ENCODE results near the gene ARMC8.

Gene ARMC8

GRCh38 chr3:138196023-138196422, 8.9 kb downstream of the ARMC8 start:
- TF ChIP-seq CTCF (IDR thresholded peaks at IDR 0.05; ENCODE audit: low read depth, low read length, missing control alignments), result no peak
- no peak overlapping the region for H3K4me3 ChIP-seq (ENCODE audit: low read depth, low read length)
- in situ Hi-C loops (cut with HindIII; ENCODE audit: low sequenced_read_pairs), result no loop called here
- no peak for DNase-seq (ENCODE audit: low read depth)

GRCh38 chr3:138197058-138197457, 10.0 kb downstream of the ARMC8 start:
- peak; percentile 26 for DNase-seq (ENCODE audit: low read depth)
- TF ChIP-seq CTCF (IDR thresholded peaks at IDR 0.05; ENCODE audit: low read depth, low read length, missing control alignments), result no peak
- in situ Hi-C loops (cut with HindIII; ENCODE audit: low sequenced_read_pairs), result no loop called here
- no peak overlapping the region for H3K4me3 ChIP-seq (ENCODE audit: low read depth, low read length)

DNA sequence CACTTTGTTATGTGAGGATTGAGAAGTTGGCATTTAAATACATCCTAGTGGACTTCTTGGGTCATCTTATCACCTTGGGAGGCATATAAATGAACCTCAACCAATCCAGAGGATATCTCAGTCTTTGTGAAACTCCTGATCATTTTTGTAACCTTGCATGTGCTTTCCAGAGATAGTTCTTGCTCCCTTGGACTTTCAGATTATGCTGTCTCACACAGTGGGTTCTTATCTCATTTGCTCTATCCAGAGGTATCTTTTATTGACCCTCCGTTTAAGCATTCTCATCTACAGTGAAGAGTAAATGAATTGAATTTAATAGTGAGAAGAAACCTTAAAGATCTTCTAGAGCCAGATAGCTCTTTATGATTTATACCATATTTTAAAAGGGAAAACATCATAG, 10.4 kb downstream of the ARMC8 start:
- no peak for TF ChIP-seq CTCF (IDR thresholded peaks at IDR 0.05; ENCODE audit: low read depth, low read length, missing control alignments)
- DNase-seq (ENCODE audit: low read depth), result no peak
- H3K4me3 ChIP-seq (ENCODE audit: low read depth, low read length), result no peak overlapping the region
- in situ Hi-C loops (cut with HindIII; ENCODE audit: low sequenced_read_pairs), result no loop called here

DNA sequence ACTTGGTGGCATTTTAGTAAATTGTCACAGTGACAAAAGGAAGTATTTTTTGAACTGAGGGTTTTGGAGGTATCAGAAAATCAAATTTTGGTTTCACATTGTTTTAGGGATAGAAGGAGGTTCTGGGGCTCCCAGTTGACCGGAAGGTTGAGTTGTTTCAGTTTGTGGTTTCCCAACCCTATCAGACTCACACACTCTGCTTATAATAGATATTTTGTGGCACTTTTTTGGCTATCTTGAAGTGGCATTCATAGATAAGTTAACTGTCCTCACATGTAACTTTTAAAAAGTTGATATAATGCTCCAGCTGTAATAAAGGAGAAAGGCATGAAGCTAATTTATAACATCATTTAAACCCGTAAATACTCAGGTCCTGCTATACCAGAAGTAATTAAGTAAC, 12.8 kb downstream of the ARMC8 start:
- in situ Hi-C loops (cut with HindIII; ENCODE audit: low sequenced_read_pairs), result no loop called here
- no peak for TF ChIP-seq CTCF (IDR thresholded peaks at IDR 0.05; ENCODE audit: low read depth, low read length, missing control alignments)
- DNase-seq (ENCODE audit: low read depth), result no peak
- no peak overlapping the region for H3K4me3 ChIP-seq (ENCODE audit: low read depth, low read length)

GRCh38 chr3:138200424-138200823, 13.3 kb downstream of the ARMC8 start:
- H3K4me3 ChIP-seq (ENCODE audit: low read depth, low read length), result no peak overlapping the region
- in situ Hi-C loops (cut with HindIII; ENCODE audit: low sequenced_read_pairs), result no loop called here
- DNase-seq (ENCODE audit: low read depth), result no peak
- no peak for TF ChIP-seq CTCF (IDR thresholded peaks at IDR 0.05; ENCODE audit: low read depth, low read length, missing control alignments)

DNA sequence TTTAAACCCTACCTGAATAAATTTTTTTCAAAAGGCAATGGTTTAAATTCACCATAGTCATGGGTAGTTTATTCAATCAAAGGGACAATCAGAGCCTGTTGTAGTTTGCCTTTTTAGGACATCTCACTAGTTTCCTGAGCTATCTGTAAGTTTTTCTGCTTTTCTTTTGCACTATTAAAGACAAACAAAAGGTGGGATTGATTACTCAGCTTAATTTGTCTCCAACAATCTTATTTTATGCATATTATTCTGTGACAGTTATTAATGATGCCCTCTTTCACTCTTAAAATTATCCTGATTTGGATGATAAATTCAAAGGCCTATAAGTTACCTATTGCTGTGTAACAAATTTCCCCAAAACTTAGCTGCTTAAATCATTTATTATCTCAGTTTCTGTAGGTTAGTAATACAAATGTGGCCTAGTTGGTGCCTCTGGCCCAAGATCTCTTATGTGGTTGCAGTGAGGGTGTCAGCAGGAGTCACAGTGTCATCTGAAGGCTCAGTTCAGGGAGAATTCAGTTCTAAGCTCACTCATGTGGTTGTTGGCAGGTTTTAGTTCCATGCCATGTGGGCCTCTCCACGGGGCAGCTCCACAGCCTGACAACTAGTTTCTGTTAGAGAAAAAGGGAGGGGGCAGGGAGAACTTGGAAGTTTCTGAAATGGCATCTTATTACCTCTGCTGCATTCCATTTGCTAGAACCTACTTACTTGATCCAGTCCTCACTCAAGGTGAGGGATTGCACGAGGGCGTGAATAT, 16.0 kb downstream of the ARMC8 start:
- in situ Hi-C loops (cut with HindIII; ENCODE audit: low sequenced_read_pairs), result no loop called here
- TF ChIP-seq CTCF (IDR thresholded peaks at IDR 0.05; ENCODE audit: low read depth, low read length, missing control alignments), result no peak
- no peak overlapping the region for H3K4me3 ChIP-seq (ENCODE audit: low read depth, low read length)
- no peak for DNase-seq (ENCODE audit: low read depth)

Measured in astrocyte of the cerebellum (primary cell).